Measurements from ENCODE around the gene SIGLECL1.
"Not testable (repeated sequence)": the region's sequence is repeated elsewhere in the genome, so short reads cannot be mapped to it uniquely, and the experiment has no call there.

Gene SIGLECL1

GRCh38 chr19:51250786-51251467 is at the start of gene SIGLECL1:
SIGLECL1 (plus strand) TSS chr19:51251080; CDS start chr19:51264073, 12,993 bp downstream.
- no peak for DNase-seq (ENCODE audit: low spot score)

GRCh38 chr19:51201712-51202111 is 49.2 kb upstream of the SIGLECL1 start:
- DNase-seq (ENCODE audit: low spot score) = no peak

- no peak for DNase-seq (ENCODE audit: low spot score)
Measured at GRCh38 chr19:51203916-51204315, 47.0 kb upstream of the SIGLECL1 start.

GRCh38 chr19:51204321-51204720 is 46.6 kb upstream of the SIGLECL1 start:
- DNase-seq (ENCODE audit: low spot score) = no peak

GRCh38 chr19:51207747-51208146 is 43.1 kb upstream of the SIGLECL1 start:
- no peak for DNase-seq (ENCODE audit: low spot score)

- no peak for DNase-seq (ENCODE audit: low spot score)
Measured at GRCh38 chr19:51210191-51210784, 40.6 kb upstream of the SIGLECL1 start.

GRCh38 chr19:51210874-51211361 is 40.0 kb upstream of the SIGLECL1 start:
- DNase-seq (ENCODE audit: low spot score) = not testable (repeated sequence)

GRCh38 chr19:51211833-51212232 is 39.0 kb upstream of the SIGLECL1 start:
- DNase-seq (ENCODE audit: low spot score) = no peak

- DNase-seq (ENCODE audit: low spot score) = no peak
Measured at GRCh38 chr19:51219307-51219706, 31.6 kb upstream of the SIGLECL1 start.

GRCh38 chr19:51219971-51220370 is 30.9 kb upstream of the SIGLECL1 start:
- no peak for DNase-seq (ENCODE audit: low spot score)

GRCh38 chr19:51220996-51221395 is 29.9 kb upstream of the SIGLECL1 start:
- no peak for DNase-seq (ENCODE audit: low spot score)

- no peak for DNase-seq (ENCODE audit: low spot score)
Measured at GRCh38 chr19:51224163-51224641, 26.7 kb upstream of the SIGLECL1 start.

- DNase-seq (ENCODE audit: low spot score) = not testable (repeated sequence)
Measured at GRCh38 chr19:51224898-51225393, 25.9 kb upstream of the SIGLECL1 start, which contains the start of gene CD33. CD33 (plus strand) TSS chr19:51225080; CDS start chr19:51225119, 39 bp downstream.

- DNase-seq (ENCODE audit: low spot score) = no peak
Measured at GRCh38 chr19:51226067-51226466, 24.8 kb upstream of the SIGLECL1 start.

- DNase-seq (ENCODE audit: low spot score) = no peak
Measured at GRCh38 chr19:51227326-51227725, 23.6 kb upstream of the SIGLECL1 start.

- no peak for DNase-seq (ENCODE audit: low spot score)
Measured at GRCh38 chr19:51227966-51228365, 22.9 kb upstream of the SIGLECL1 start.

GRCh38 chr19:51240866-51241265 is 10.0 kb upstream of the SIGLECL1 start:
- DNase-seq (ENCODE audit: low spot score) = no peak

GRCh38 chr19:51242881-51243630 is 7.8 kb upstream of the SIGLECL1 start:
- DNase-seq (ENCODE audit: low spot score) = no peak

- peak; percentile 34 for DNase-seq (ENCODE audit: low spot score)
Measured at GRCh38 chr19:51246164-51246552, 4.7 kb upstream of the SIGLECL1 start.

- DNase-seq (ENCODE audit: low spot score) = no peak
Measured at GRCh38 chr19:51247972-51248590, 2.8 kb upstream of the SIGLECL1 start.

- no peak for DNase-seq (ENCODE audit: low spot score)
Measured at GRCh38 chr19:51251468-51251820, 564 bp downstream of the SIGLECL1 start.

Measured in activated CD4-positive, alpha-beta T cell treated with anti-CD3 and anti-CD28 coated beads, Interleukin-2, Interleukin-4, amounts not matched to agents 100 ng/mL and 50 ng/mL, durations not matched to agents 16 hours and 8 hours (primary cell).